ENCODE results near the gene MAP7D1. TPM values are rescaled to one million over a fixed set of nuclear protein-coding genes. Genes with fewer than 3 reads are reported as not detected.

The MAP7D1 gene
- polyA plus RNA-seq (ENCODE audit: low read depth in 6 of 6), result 10 to 100 TPM in 1 of 6 donors, 1 to 10 TPM in 5; 2.6 to 12.5 (median 5.3) TPM

- DNase-seq (peak; percentile 90), ATAC-seq (ENCODE audit: low read depth in 2 of 2) (peak; percentile 81)
- Mint-ChIP-seq H3K27me3 (no peaks in the 10 kb centered on the region), H3K36me3 (no peaks in the 10 kb centered on the region), H3K4me3 (peak within 1 kb of the TSS; percentile 83 to 94 (median 92)), H3K9me3 (no peaks in the 10 kb centered on the region), H3K4me1 (peaks cover 53 to 74% (median 66%) of the 10 kb centered on the region in 3 donors), H3K27ac (peak within 1 kb of the TSS; percentile 89 to 99 (median 96))
Measured at GRCh38 chr1:36155408-36156328, at the start of gene MAP7D1. MAP7D1 (plus strand) TSS chr1:36156160; CDS start chr1:36156418, 258 bp downstream.

- Mint-ChIP-seq H3K4me3 (no peak overlapping the region), H3K4me1 (peaks cover 2 to 6% (median 6%) of the 10 kb centered on the region in 3 donors), H3K27me3 (no peaks in the 10 kb centered on the region), H3K9me3 (no peaks in the 10 kb centered on the region), H3K36me3 (no peaks in the 10 kb centered on the region), H3K27ac (no peak overlapping the region)
- DNase-seq (no peak), ATAC-seq (ENCODE audit: low read depth in 2 of 2) (no peak)
Measured at GRCh38 chr1:36106269-36106668, 49.7 kb upstream of the MAP7D1 start.

GRCh38 chr1:36107394-36107793 lies 48.6 kb upstream of the MAP7D1 start:
- no peaks in the 10 kb centered on the region for H3K36me3 Mint-ChIP-seq
- ATAC-seq (ENCODE audit: low read depth in 2 of 2) (no peak), DNase-seq (no peak)
- H3K4me1 Mint-ChIP-seq, result peaks cover 3 to 8% (median 6%) of the 10 kb centered on the region in 3 donors
- no peak overlapping the region for H3K4me3 Mint-ChIP-seq
- H3K9me3 Mint-ChIP-seq, result no peaks in the 10 kb centered on the region
- H3K27me3 Mint-ChIP-seq, result no peaks in the 10 kb centered on the region
- peak overlapping the region in 1 of 6 donors; percentile 20 for H3K27ac Mint-ChIP-seq

- peak overlapping the region in 1 of 8 donors; percentile 9 for H3K4me3 Mint-ChIP-seq
- no peak for DNase-seq
Measured at GRCh38 chr1:36108314-36108713, 47.6 kb upstream of the MAP7D1 start.

GRCh38 chr1:36109041-36109679 lies 46.8 kb upstream of the MAP7D1 start:
- Mint-ChIP-seq H3K9me3 (no peaks in the 10 kb centered on the region), H3K27me3 (peaks cover 0 to 2% (median 0%) of the 10 kb centered on the region in 3 donors), H3K4me3 (no peak overlapping the region), H3K4me1 (peaks cover 3 to 8% (median 6%) of the 10 kb centered on the region in 3 donors), H3K36me3 (no peaks in the 10 kb centered on the region), H3K27ac (peak overlapping the region in 3 of 6 donors; percentile 34 to 75 (median 58))
- peak; percentile 25 to 32 for ATAC-seq (ENCODE audit: low read depth in 2 of 2)
- no peak for DNase-seq

More at GRCh38 chr1:36108314-36108713, 47.6 kb upstream of the MAP7D1 start:
- Mint-ChIP-seq H3K27me3 (no peaks in the 10 kb centered on the region), H3K36me3 (no peaks in the 10 kb centered on the region), H3K9me3 (no peaks in the 10 kb centered on the region), H3K27ac (no peak overlapping the region), H3K4me1 (peaks cover 3 to 8% (median 6%) of the 10 kb centered on the region in 3 donors)
- ATAC-seq (ENCODE audit: low read depth in 2 of 2), result no peak

DNA sequence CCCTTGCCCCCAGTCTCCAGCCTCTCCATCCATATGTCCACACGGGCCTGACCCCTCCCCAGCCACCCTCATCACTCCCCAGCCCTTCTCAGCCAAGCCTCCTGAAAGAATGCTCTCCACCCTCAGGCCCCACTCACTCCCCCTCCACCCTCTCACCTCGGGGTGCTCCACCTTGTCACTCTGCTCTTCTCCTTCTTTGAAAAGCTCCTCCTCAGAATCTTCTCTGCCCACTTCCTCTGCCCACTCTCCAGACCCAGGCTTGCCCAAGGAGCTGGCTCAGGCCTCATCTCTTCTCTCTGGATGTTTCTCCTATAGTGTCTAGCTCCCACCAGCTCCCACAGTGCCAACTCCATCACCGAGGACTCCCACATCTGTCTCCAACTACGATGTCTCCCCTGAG lies 44.8 kb upstream of the MAP7D1 start:
- DNase-seq (no peak), ATAC-seq (ENCODE audit: low read depth in 2 of 2) (no peak)
- Mint-ChIP-seq H3K4me1 (peaks cover 3 to 12% (median 6%) of the 10 kb centered on the region in 3 donors), H3K4me3 (no peak overlapping the region), H3K27ac (peak overlapping the region in 1 of 6 donors; percentile 78), H3K9me3 (no peaks in the 10 kb centered on the region), H3K27me3 (peaks cover 0 to 8% (median 0%) of the 10 kb centered on the region in 3 donors), H3K36me3 (no peaks in the 10 kb centered on the region)

DNA sequence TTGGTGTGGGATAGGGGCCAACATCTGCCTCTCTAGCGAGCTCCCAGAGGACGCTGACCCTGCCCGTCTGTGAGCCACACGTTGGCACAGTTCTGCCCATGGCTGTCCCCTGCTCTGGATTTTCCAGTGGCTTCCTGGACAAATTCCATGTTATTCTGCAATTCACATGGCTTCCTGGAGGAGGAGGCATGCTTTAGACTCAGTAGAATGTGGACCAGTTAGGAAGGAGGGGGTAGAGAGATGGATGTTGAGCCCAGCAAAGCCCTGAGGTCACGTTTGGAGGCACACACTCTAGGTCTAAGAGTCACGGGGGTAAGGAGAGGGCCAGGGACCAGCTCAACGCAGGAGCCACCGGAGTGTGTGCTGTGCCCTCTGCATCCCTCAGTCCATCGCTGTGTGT lies 43.1 kb upstream of the MAP7D1 start:
- no peaks in the 10 kb centered on the region for H3K9me3 Mint-ChIP-seq
- H3K36me3 Mint-ChIP-seq, result no peaks in the 10 kb centered on the region
- peaks cover 3 to 12% (median 6%) of the 10 kb centered on the region in 3 donors for H3K4me1 Mint-ChIP-seq
- no peak for ATAC-seq (ENCODE audit: low read depth in 2 of 2)
- peaks cover 0 to 8% (median 0%) of the 10 kb centered on the region in 3 donors for H3K27me3 Mint-ChIP-seq
- H3K4me3 Mint-ChIP-seq, result no peak overlapping the region
- DNase-seq, result no peak
- no peak overlapping the region for H3K27ac Mint-ChIP-seq

DNA sequence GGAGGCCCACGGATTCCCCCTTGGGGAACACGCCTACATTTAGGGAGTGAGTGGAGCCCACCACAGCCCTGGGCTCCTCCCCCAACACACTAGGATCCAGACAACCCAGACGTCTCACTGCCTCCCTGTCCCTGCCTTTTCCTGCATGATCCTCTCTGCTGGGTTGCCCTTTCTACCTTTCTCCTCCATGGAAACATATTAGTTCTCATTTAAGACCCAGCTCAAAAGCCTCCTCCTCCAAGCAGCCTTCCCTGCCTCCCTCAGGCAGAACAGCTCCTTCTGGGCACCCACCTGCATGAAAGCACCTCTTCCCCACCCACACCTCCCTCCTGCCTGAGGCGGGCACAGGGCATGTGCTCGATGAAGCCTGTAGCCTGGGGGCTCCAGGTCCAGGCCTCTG lies 41.6 kb upstream of the MAP7D1 start:
- H3K27ac Mint-ChIP-seq, result no peak overlapping the region
- no peaks in the 10 kb centered on the region for H3K36me3 Mint-ChIP-seq
- ATAC-seq (ENCODE audit: low read depth in 2 of 2) (no peak), DNase-seq (no peak)
- no peak overlapping the region for H3K4me3 Mint-ChIP-seq
- no peaks in the 10 kb centered on the region for H3K9me3 Mint-ChIP-seq
- peaks cover 0 to 8% (median 0%) of the 10 kb centered on the region in 3 donors for H3K27me3 Mint-ChIP-seq
- H3K4me1 Mint-ChIP-seq, result peaks cover under 1 to 8% (median 3%) of the 10 kb centered on the region in 3 donors

- Mint-ChIP-seq H3K4me1 (peaks cover 0 to 8% (median 3%) of the 10 kb centered on the region in 3 donors), H3K27ac (no peak overlapping the region), H3K4me3 (no peak overlapping the region), H3K36me3 (no peaks in the 10 kb centered on the region), H3K9me3 (no peaks in the 10 kb centered on the region), H3K27me3 (peaks cover 0 to 8% (median 0%) of the 10 kb centered on the region in 3 donors)
- no peak for ATAC-seq (ENCODE audit: low read depth in 2 of 2)
- no peak for DNase-seq
Measured at GRCh38 chr1:36115200-36115669, 40.7 kb upstream of the MAP7D1 start.

- ATAC-seq (ENCODE audit: low read depth in 2 of 2) (no peak), DNase-seq (no peak)
- H3K4me1 Mint-ChIP-seq, result peaks cover 0 to 8% (median 3%) of the 10 kb centered on the region in 3 donors
- H3K9me3 Mint-ChIP-seq, result no peaks in the 10 kb centered on the region
- peaks cover 0 to 8% (median 0%) of the 10 kb centered on the region in 3 donors for H3K27me3 Mint-ChIP-seq
- H3K4me3 Mint-ChIP-seq, result peak overlapping the region in 1 of 8 donors; percentile 43
- no peak overlapping the region for H3K27ac Mint-ChIP-seq
- no peaks in the 10 kb centered on the region for H3K36me3 Mint-ChIP-seq
Measured at GRCh38 chr1:36115931-36116330, 40.0 kb upstream of the MAP7D1 start.

DNA sequence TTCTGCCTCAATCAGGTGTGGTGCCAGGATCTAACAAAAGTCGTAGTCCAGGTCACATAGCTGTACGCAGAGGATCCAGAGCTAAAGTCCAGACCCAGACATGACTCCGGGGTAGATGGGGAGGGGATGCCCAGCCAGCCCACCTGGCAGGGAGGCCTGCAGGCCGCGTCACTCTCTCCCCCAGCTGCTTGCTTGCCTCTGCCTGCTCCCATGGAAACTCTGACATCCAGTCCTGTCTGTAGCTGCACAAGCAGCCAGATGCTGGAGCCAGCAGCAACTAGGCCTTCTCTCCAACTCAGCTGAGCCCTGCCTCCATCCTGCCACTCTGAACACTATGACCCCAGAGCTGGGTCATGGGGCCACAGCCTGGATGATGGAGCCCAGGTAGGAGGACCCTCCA lies 39.1 kb upstream of the MAP7D1 start:
- Mint-ChIP-seq H3K27me3 (peaks cover 0 to 8% (median 3%) of the 10 kb centered on the region in 3 donors), H3K4me1 (peaks cover 0 to 5% (median 4%) of the 10 kb centered on the region in 3 donors), H3K36me3 (no peaks in the 10 kb centered on the region), H3K27ac (peak overlapping the region in 1 of 6 donors; percentile 40), H3K9me3 (no peaks in the 10 kb centered on the region), H3K4me3 (no peak overlapping the region)
- ATAC-seq (ENCODE audit: low read depth in 2 of 2) (no peak), DNase-seq (no peak)

- DNase-seq (no peak), ATAC-seq (ENCODE audit: low read depth in 2 of 2) (no peak)
- Mint-ChIP-seq H3K4me1 (peaks cover 12 to 22% (median 17%) of the 10 kb centered on the region in 3 donors), H3K9me3 (no peaks in the 10 kb centered on the region), H3K27me3 (peaks cover 4 to 22% (median 18%) of the 10 kb centered on the region in 3 donors), H3K4me3 (no peak overlapping the region), H3K27ac (no peak overlapping the region), H3K36me3 (no peaks in the 10 kb centered on the region)
Measured at GRCh38 chr1:36118447-36119204, 37.3 kb upstream of the MAP7D1 start.

DNA sequence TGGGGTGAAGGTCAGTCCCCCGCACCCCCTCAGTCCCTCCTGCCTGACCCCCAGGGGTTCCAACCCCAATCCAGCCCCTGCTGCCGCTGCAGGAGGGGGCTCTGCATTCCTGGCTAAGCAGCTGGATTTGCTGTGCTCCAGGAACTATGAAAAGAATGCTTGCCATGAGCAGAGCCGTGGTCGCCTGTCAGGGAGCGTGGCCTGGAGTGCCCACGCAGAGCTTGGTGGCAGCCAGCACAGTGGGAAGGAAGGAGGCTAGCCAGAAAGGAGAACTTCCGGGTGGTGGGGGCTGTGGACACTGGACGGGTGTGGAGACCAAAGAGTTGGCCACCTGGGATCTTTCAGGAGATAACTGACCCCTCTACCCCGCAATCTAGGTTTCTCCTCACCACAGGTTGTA lies 36.5 kb upstream of the MAP7D1 start:
- Mint-ChIP-seq H3K4me1 (peaks cover 20 to 30% (median 21%) of the 10 kb centered on the region in 3 donors), H3K27ac (no peak overlapping the region), H3K36me3 (no peaks in the 10 kb centered on the region), H3K9me3 (no peaks in the 10 kb centered on the region), H3K27me3 (peaks cover 4 to 26% (median 23%) of the 10 kb centered on the region in 3 donors), H3K4me3 (no peak overlapping the region)
- DNase-seq (no peak), ATAC-seq (ENCODE audit: low read depth in 2 of 2) (no peak)
